Chondrocyte (in vitro differentiated cells): ENCODE results near the gene ENTPD6. TPM values are rescaled to one million over a fixed set of nuclear protein-coding genes. Genes with fewer than 3 reads are reported as not detected.

Source experiments
- DNase-seq: peaks from one replicate; pipeline ENCODE4 v3.0.0; 2021; ENCODE audit warnings: mixed read lengths, low spot score
- H3K27ac Mint-ChIP-seq: one replicate; pipeline ENCODE4 v1.8.0; 2021; ENCODE audit warnings: mild to moderate bottlenecking, moderate library complexity, mixed read lengths; ENCODE audit not compliant: unreplicated experiment
- H3K27me3 Mint-ChIP-seq: 2 replicates; pipeline ENCODE4 v1.8.0; 2021; ENCODE audit warnings: low read depth, mixed read lengths
- H3K36me3 Mint-ChIP-seq: 2 replicates; pipeline ENCODE4 v1.8.0; 2021; ENCODE audit warnings: low read depth, mixed read lengths
- H3K4me1 Mint-ChIP-seq: 2 replicates; pipeline ENCODE4 v1.8.0; 2021; ENCODE audit warnings: low read depth, mild to moderate bottlenecking, mixed read lengths
- H3K4me3 Mint-ChIP-seq: one replicate; pipeline ENCODE4 v1.8.0; 2021; ENCODE audit warnings: mild to moderate bottlenecking, moderate library complexity, mixed read lengths; ENCODE audit not compliant: unreplicated experiment
- H3K9me3 Mint-ChIP-seq: 2 replicates; pipeline ENCODE4 v1.8.0; 2021; ENCODE audit warnings: low read depth, mixed read lengths
- total RNA-seq: library from RNA; stranded (reverse); gene quantifications from 3 replicates; pipeline ENCODE4 v1.2.1, GENCODE V29; 2021
- TF ChIP-seq, protein P1 (sequence below): fragments of 200-600 bp; sonication (generic); IDR thresholded peaks from 2 replicates; pipeline ENCODE4 v1.5.0; 2021; ENCODE audit warnings: antibody characterized with exemption, mild to moderate bottlenecking, moderate library complexity

ENTPD6 gene
- total RNA-seq, 1 donor from 2014 or later: 53.5 TPM

DNA sequence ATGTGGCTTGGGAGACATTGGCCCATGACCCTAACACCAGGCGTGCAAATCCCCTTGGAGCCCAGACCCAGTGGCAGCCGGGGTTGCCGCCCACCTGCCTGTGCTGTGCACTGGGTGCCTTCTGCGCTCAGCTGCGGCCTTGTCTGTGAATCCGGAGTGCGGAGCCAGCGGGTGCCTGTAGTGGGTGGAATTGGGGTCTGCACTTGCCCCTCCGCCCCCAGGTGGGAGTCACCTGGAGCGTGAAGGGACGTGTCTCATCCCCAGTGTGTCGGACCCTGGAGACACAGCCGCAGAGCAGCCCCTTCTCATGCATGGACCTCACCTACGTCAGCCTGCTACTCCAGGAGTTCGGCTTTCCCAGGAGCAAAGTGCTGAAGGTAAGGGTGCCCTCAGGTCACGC is 29.4 kb downstream of the ENTPD6 start:
- H3K4me1 Mint-ChIP-seq: peaks cover 62% of the 10 kb centered on the region
- no peak overlapping the region for H3K4me3 Mint-ChIP-seq
- TF ChIP-seq, protein P1, sequence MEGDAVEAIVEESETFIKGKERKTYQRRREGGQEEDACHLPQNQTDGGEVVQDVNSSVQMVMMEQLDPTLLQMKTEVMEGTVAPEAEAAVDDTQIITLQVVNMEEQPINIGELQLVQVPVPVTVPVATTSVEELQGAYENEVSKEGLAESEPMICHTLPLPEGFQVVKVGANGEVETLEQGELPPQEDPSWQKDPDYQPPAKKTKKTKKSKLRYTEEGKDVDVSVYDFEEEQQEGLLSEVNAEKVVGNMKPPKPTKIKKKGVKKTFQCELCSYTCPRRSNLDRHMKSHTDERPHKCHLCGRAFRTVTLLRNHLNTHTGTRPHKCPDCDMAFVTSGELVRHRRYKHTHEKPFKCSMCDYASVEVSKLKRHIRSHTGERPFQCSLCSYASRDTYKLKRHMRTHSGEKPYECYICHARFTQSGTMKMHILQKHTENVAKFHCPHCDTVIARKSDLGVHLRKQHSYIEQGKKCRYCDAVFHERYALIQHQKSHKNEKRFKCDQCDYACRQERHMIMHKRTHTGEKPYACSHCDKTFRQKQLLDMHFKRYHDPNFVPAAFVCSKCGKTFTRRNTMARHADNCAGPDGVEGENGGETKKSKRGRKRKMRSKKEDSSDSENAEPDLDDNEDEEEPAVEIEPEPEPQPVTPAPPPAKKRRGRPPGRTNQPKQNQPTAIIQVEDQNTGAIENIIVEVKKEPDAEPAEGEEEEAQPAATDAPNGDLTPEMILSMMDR: no peak
- peak; percentile 85 for DNase-seq
- no peaks in the 10 kb centered on the region for H3K9me3 Mint-ChIP-seq
- H3K36me3 Mint-ChIP-seq: peaks cover 3% of the 10 kb centered on the region
- no peaks in the 10 kb centered on the region for H3K27me3 Mint-ChIP-seq
- no peak overlapping the region for H3K27ac Mint-ChIP-seq

DNA sequence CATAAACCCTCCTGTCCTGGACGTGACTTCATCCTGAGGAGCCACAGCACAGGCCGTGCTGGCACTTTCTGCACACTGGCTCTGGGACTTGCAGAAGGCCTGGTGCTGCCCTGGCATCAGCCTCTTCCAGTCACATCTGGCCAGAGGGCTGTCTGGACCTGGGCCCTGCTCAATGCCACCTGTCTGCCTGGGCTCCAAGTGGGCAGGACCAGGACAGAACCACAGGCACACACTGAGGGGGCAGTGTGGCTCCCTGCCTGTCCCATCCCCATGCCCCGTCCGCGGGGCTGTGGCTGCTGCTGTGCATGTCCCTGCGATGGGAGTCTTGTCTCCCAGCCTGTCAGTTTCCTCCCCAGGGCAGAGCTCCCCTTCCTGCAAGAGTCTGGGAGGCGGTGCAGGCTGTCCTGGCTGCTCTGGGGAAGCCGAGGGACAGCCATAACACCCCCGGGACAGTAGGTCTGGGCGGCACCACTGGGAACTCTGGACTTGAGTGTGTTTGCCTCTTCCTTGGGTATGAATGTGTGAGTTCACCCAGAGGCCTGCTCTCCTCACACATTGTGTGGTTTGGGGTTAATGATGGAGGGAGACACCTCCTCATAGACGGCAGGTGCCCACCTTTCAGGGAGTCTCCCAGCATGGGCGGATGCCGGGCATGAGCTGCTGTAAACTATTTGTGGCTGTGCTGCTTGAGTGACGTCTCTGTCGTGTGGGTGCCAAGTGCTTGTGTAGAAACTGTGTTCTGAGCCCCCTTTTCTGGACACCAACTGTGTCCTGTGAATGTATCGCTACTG is 30.3 kb downstream of the ENTPD6 start:
- DNase-seq: peak; percentile 81
- Mint-ChIP-seq H3K27ac (peak overlapping the region; percentile 92), H3K36me3 (peaks cover 3% of the 10 kb centered on the region), H3K9me3 (no peaks in the 10 kb centered on the region), H3K4me3 (no peak overlapping the region), H3K27me3 (no peaks in the 10 kb centered on the region), H3K4me1 (peaks cover 67% of the 10 kb centered on the region)
- TF ChIP-seq, protein P1: no peak

DNA sequence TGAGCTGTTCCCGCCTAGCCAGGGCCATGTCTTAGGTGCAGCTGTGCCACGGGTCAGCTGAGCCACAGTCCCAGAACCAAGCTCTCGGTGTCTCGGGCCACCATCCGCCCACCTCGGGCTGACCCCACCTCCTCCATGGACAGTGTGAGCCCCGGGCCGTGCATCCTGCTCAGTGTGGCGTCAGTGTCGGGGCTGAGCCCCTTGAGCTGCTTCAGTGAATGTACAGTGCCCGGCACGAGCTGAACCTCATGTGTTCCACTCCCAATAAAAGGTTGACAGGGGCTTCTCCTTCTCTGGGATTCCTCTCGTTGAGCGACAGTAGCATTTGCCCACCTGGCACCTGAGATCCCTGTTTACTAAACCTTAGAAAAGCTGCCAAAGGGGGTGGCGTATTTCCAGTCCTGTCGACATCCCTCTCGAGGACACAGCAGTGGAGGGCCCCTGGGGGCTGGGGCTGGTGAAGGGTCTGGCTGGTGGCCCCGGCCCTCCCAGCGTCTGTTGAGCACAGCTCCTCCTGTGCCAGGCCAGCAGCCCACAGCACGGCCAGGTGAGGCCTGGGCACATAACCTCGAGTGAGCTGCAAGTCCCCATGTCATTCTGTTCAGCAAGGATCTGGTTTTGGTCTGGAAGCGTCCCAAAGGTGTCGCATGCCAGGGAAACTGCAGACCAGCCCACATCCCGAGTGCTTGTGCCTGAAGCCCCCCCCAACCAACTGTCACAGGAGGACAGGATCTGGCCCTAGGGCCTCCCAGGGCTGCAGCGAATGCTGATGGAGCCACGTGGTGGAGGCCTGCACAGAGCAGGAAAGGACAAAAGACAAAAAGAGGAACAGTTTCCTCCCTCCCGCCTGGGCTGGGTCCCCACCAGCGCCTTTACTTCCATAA is 31.2 kb downstream of the ENTPD6 start:
- TF ChIP-seq, protein P1: no peak
- H3K4me3 Mint-ChIP-seq: no peak overlapping the region
- H3K27ac Mint-ChIP-seq: peak overlapping the region; percentile 92
- no peaks in the 10 kb centered on the region for H3K27me3 Mint-ChIP-seq
- peak; percentile 85 for DNase-seq
- H3K9me3 Mint-ChIP-seq: no peaks in the 10 kb centered on the region
- peaks cover 67% of the 10 kb centered on the region for H3K4me1 Mint-ChIP-seq
- H3K36me3 Mint-ChIP-seq: peaks cover 1% of the 10 kb centered on the region

DNA sequence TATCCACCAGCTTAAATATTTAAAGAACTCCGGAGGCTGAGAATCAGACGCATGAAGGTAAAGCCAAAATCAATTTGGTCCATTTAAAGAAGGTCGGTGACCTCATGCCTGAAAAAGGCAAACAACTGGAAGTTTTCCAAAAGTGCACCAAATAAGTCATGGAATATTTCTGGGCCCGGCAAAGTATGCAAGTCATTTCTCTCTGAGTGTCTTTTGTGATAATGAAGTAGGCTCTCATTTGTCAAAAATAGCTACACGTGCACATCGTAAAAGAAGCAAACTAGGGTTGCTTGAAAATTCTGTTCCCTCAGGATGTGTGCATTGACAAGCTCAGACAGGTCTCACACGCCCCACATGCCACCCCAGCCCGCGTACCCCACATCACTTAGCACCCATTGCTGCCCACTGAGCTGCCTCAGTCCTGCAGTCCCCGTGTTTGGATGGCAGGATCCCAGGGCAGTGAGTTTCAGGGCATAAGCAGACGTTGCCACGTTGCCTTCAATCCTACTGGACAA is 31.9 kb downstream of the ENTPD6 start:
- peaks cover 63% of the 10 kb centered on the region for H3K4me1 Mint-ChIP-seq
- no peak overlapping the region for H3K4me3 Mint-ChIP-seq
- no peaks in the 10 kb centered on the region for H3K27me3 Mint-ChIP-seq
- no peaks in the 10 kb centered on the region for H3K9me3 Mint-ChIP-seq
- no peak for DNase-seq
- H3K36me3 Mint-ChIP-seq: no peaks in the 10 kb centered on the region
- TF ChIP-seq, protein P1: no peak
- H3K27ac Mint-ChIP-seq: peak overlapping the region; percentile 92

DNA sequence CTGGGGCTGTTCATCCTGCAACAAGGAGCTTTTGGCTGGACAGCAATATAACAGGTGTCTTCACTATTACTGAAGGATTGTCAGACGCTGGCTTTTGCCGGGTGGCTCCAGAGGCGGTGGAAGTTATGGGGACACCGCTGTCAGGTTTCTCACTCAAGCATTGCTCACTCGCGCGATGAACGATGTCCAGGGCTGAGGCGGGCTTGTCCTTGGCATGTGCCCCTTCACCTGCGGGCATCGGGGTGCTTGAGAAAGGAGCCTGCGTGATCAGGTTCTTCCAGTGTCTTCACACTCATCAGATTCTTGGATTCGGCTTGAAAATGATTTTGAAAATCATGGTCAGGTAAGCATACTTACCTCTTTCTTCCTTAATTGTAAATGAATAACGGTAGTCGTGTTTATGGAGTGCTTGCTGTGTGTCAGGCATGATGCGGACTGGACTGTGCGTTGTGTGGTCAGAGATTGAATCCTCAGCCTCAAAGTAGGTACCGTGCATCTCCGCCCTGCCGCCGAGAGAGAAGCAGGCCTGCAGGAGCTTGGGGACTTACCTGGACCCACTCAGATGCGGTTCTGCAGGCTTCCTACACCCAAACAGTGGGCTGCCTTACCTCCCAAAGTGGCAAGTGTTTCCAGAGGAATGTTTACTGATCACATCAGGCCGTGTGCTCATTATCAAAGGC is 34.1 kb downstream of the ENTPD6 start:
- Mint-ChIP-seq H3K4me1 (peaks cover 61% of the 10 kb centered on the region), H3K36me3 (no peaks in the 10 kb centered on the region), H3K27me3 (no peaks in the 10 kb centered on the region), H3K27ac (no peak overlapping the region), H3K9me3 (no peaks in the 10 kb centered on the region), H3K4me3 (no peak overlapping the region)
- TF ChIP-seq, protein P1: no peak
- DNase-seq: no peak
